K562 (cell line): ENCODE measurements around the gene NOTCH3. TPM values are rescaled to one million over a fixed set of nuclear protein-coding genes. Genes with fewer than 3 reads are reported as not detected.

Source experiments
- ATAC-seq: fragments of 200-7000 bp; cut with Tn5 transposase; 3 replicates; pipeline ENCODE4 v1.9.1; 2020; ENCODE audit warnings: moderate library complexity
- BruUV-seq: library from RNA; stranded (reverse); fragments of 400-500 nt; replicated peaks from 2 replicates; lab custom pipeline; 2021; lab: Mats Ljungman, UMichigan
- CTCF ChIA-PET: fragments of 300-600 bp; formaldehyde crosslinking; extraction: SDS; loops from one replicate; lab custom pipeline; 2021; ENCODE audit warnings: low intra/inter-chr PET ratio; lab: Yijun Ruan, JAX
- POLR2A ChIA-PET: fragments of 300-600, 350-650 bp; sonication (Branson Sonifier 250); formaldehyde crosslinking; extraction: SDS; loops from one replicate; lab custom pipeline; 2021; ENCODE audit warnings: antibody characterized with exemption, inconsistent platforms; lab: Yijun Ruan, JAX
- DNase-seq, 4 experiments: peaks; one replicate each; pipeline versions ENCODE4 v3.0.0 to v3.0.0-alpha.2; 2011 to 2018; ENCODE audit warnings: low spot score in 3 of 4, mixed read lengths in 3 of 4; ENCODE audit errors: extremely low read depth in 1 of 4
- FAIRE-seq: peaks from 2 replicates; lab custom pipeline; 2011; peaks lifted over from hg19 to GRCh38; lab: Jason Lieb, UNC
- H2AFZ ChIP-seq: 2 replicates; pipeline ENCODE4 v1.6.0; 2011; ENCODE audit warnings: low read depth, low read length, control low read depth, inconsistent platforms
- H3K27ac ChIP-seq: fragments of 200-600 bp; 3 replicates; pipeline ENCODE4 v1.8.0; 2011; ENCODE audit warnings: low read depth, mild to moderate bottlenecking, control low read depth, inconsistent platforms, low read length, moderate library complexity, mixed read lengths; ENCODE audit errors: extremely low read depth
- H3K27me3 ChIP-seq, 2 experiments: fragments of 300-600 bp in 1 of 2; 2 replicates in 1 of 2; 3 replicates in 1 of 2; pipeline versions ENCODE4 v1.6.0 to v1.8.0; 2011; ENCODE audit warnings: inconsistent platforms in 2 of 2, low read length in 2 of 2, mild to moderate bottlenecking in 1 of 2, mixed read lengths in 1 of 2, moderate library complexity in 1 of 2; ENCODE audit not compliant: control insufficient read depth in 2 of 2, insufficient read depth in 2 of 2
- H3K36me3 ChIP-seq: fragments of 300-600 bp; 3 replicates; pipeline ENCODE4 v1.8.0; 2011; ENCODE audit warnings: mild to moderate bottlenecking, low read length, inconsistent platforms; ENCODE audit not compliant: control insufficient read depth, insufficient read depth
- H3K4me1 ChIP-seq, 2 experiments: fragments of 200-600 bp in 1 of 2; replicated peaks in 1 of 2; 2 replicates in 1 of 2; 3 replicates in 1 of 2; pipeline versions ENCODE4 v1.5.1 to v1.8.0; 2011; ENCODE audit warnings: inconsistent platforms in 2 of 2, low read length in 2 of 2, mild to moderate bottlenecking in 1 of 2, mixed read lengths in 1 of 2, moderate library complexity in 1 of 2; ENCODE audit not compliant: control insufficient read depth in 2 of 2, insufficient read depth in 2 of 2
- H3K4me2 ChIP-seq: 2 replicates; pipeline ENCODE4 v1.6.1; 2011; ENCODE audit warnings: low read length, control low read depth, inconsistent platforms, mixed read lengths; ENCODE audit not compliant: insufficient read depth
- H3K4me3 ChIP-seq: fragments of 200-600 bp; sonication (generic), shearing (Covaris generic); 2 replicates; pipeline ENCODE4 v1.5.1; 2016; ENCODE audit warnings: control low read depth, inconsistent platforms
- H3K79me2 ChIP-seq: fragments of 200-600 bp; 3 replicates; pipeline ENCODE4 v1.8.0; 2011; ENCODE audit warnings: low read length, inconsistent platforms; ENCODE audit not compliant: control insufficient read depth, insufficient read depth
- H3K9ac ChIP-seq, 2 experiments: 2 replicates each; pipeline versions ENCODE4 v1.6.0 to v1.6.1; 2011; ENCODE audit warnings: low read depth in 2 of 2, low read length in 2 of 2, control low read depth in 1 of 2, inconsistent platforms in 1 of 2, mild to moderate bottlenecking in 1 of 2, mixed read lengths in 1 of 2; ENCODE audit not compliant: insufficient read depth in 1 of 2
- H3K9me1 ChIP-seq: one replicate; pipeline ENCODE4 v1.6.0; 2011; ENCODE audit warnings: inconsistent platforms, mild to moderate bottlenecking, low read length, moderate library complexity; ENCODE audit not compliant: control insufficient read depth, insufficient read depth
- H3K9me3 ChIP-seq: replicated peaks from 2 replicates; pipeline ENCODE4 v1.5.1; 2011; ENCODE audit warnings: low read depth, low read length, inconsistent platforms; ENCODE audit not compliant: control insufficient read depth, insufficient read depth
- H4K20me1 ChIP-seq: replicated peaks from 2 replicates; pipeline ENCODE4 v1.6.1; 2011; ENCODE audit warnings: low read length, inconsistent platforms, mixed read lengths; ENCODE audit not compliant: control insufficient read depth, insufficient read depth
- EP400 ChIP-seq: fragments of 450-650 bp; IDR thresholded peaks from 2 replicates; pipeline ENCODE4 v1.6.1; 2017; ENCODE audit warnings: antibody characterized with exemption, mild to moderate bottlenecking, moderate library complexity
- MBD1 ChIP-seq: fragments of 250-450 bp; sonication (Bioruptor Pico); IDR thresholded peaks from 2 replicates; pipeline ENCODE4 v1.8.0; 2022; ENCODE audit warnings: inconsistent platforms
- SMARCE1 ChIP-seq: fragments of 450-650 bp; IDR thresholded peaks from 2 replicates; pipeline ENCODE4 v1.7.1; 2016; ENCODE audit warnings: mild to moderate bottlenecking
- ZNF407 ChIP-seq: fragments of 450-650 bp; IDR thresholded peaks from 2 replicates; pipeline ENCODE4 v1.6.1; 2016; ENCODE audit warnings: low read depth
- WGBS: fragments of 100-300 bp; shearing (Covaris generic); methylation state at CpG from one replicate; pipeline ENCODE4 v1.1.6; 2016; ENCODE audit warnings: low coverage, mixed read lengths; ENCODE audit not compliant: insufficient coverage; ENCODE audit errors: missing lambda C conversion rate; 5-methylcytosine and 5-hydroxymethylcytosine counted together
- in situ Hi-C: fragments of 300-500 bp; cut with MboI; formaldehyde crosslinking; loops from 4 replicates; pipeline ENCODE4 v1.15.0; 2018; ENCODE audit warnings: inconsistent platforms, mixed read lengths
- intact Hi-C: fragments of 100-400 bp; cut with micrococcal nuclease; formaldehyde crosslinking; loops from 2 replicates; pipeline ENCODE4 v1.14.2; 2022
- polyA plus RNA-seq, 8 experiments: library from polyadenylated mRNA; depleted of rRNA in 4 of 8; stranded (reverse) in 5 of 8; unstranded in 3 of 8; fragments of >200 nt; fragmentation: Nextera tagmentation in 2 of 8; fragmentation: Illumina TruSeq in 1 of 8; extraction: Ambion mirVana in 2 of 8; extraction: Trizol in 1 of 8; gene quantifications; 2 replicates each; pipeline versions ENCODE4 v1.2.1 to v1.2.3, GENCODE V29; 2011 to 2014; ENCODE audit warnings: inconsistent platforms in 1 of 8, missing spikeins in 1 of 8
- total RNA-seq, 7 experiments: library from RNA; depleted of rRNA in 6 of 7; stranded (reverse); fragments of >200 nt in 6 of 7; fragmentation: Illumina TruSeq in 2 of 7; extraction: Trizol in 2 of 7; gene quantifications; 2 replicates each; pipeline versions ENCODE4 v1.2.1 to v1.2.3, GENCODE V29; 2011 to 2021; ENCODE audit warnings: low replicate concordance in 1 of 7

Gene NOTCH3
- total and polyA plus RNA-seq, 9 of the 15 experiments (the other 6 are each of a cell fraction or from before 2014, with no cell fraction given): under 0.01 to 1.2 (median 0.16) TPM

- TF ChIP-seq MBD1 (no peak), EP400 (no peak), SMARCE1 (no peak)
Observed at GRCh38 chr19:15225760-15226159, 25.0 kb upstream of the NOTCH3 start (continued).

- CTCF ChIA-PET: no interaction called here
- DNase-seq (no peak), ATAC-seq (no peak), FAIRE-seq (no peak)
- Histone ChIP-seq H3K36me3 (no peaks in the 10 kb centered on the region), H3K4me3 (peak overlapping the region; percentile 34), H3K9ac (peak overlapping the region in 1 of 2 experiments; percentile 73; a peak in 2 of 4 replicates), H3K4me2 (peak overlapping the region; percentile 77), H2AFZ (peak overlapping the region; percentile 80), H3K27ac (no peak overlapping the region), H3K9me3 (no peaks in the 10 kb centered on the region), H3K79me2 (no peaks in the 10 kb centered on the region), H3K9me1 (no peaks in the 10 kb centered on the region), H4K20me1 (no peaks in the 10 kb centered on the region), H3K27me3 (peaks cover 0 to 11% of the 10 kb centered on the region in 2 experiments; a peak in 4 of 5 replicates), H3K4me1 (peaks cover 7 to 21% of the 10 kb centered on the region in 2 experiments; a peak in 4 of 5 replicates)
- no TSS peak for BruUV-seq
- in situ Hi-C loops (no loop called here), intact Hi-C loops (no loop called here)
- POLR2A ChIA-PET: no interaction called here
- 40% methylated on average over 37 of the region's 51 CpGs for WGBS
- no peak for TF ChIP-seq ZNF407
Observed at GRCh38 chr19:15223649-15224361, 23.0 kb upstream of the NOTCH3 start.
